ENCODE measurements around the gene FCHO2.
"Not testable (repeated sequence)": the region's sequence is repeated elsewhere in the genome, so short reads cannot be mapped to it uniquely, and the experiment has no call there.

FCHO2 gene

DNA sequence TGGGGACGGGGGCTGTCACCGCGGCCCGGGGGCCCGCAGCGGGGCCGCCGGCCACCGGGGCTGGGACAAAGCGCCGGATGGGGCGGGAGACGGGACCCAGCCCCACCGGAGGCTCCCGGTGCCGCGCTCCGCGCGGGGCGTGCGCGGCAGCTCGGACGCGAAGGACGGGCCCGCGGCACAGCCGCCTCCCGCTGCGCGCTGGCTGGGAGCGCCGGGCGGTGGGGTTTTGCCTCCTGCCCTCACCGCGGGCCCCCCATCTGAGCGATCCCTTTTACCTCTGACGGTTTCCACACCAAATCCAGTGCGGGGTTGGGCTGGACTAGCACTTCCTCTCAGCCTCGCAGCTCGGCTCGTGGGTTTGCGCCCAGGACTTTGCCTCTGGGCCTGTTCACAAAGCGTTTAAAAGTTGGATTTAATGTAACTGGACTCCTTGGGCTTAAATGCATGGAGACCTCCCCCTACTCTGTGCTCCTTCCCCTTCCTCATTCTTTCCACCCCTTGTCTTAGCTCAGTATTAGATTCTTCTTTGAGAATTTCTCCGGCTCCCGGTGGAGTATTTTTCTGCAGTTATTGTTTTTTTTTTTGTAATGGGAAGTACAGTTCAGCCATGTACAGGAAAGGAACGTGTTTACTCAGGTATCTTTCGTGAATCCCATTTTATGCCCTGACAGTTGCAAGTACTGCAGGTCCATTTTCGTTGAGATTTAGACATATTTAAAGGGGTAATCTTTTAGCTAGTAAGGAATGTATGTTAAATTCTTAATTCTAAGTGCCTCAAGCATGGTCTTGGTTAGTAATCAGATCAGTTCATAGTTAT is 691 bp downstream of the FCHO2 start:
- DNase-seq: peak; percentile 22 to 36

DNA sequence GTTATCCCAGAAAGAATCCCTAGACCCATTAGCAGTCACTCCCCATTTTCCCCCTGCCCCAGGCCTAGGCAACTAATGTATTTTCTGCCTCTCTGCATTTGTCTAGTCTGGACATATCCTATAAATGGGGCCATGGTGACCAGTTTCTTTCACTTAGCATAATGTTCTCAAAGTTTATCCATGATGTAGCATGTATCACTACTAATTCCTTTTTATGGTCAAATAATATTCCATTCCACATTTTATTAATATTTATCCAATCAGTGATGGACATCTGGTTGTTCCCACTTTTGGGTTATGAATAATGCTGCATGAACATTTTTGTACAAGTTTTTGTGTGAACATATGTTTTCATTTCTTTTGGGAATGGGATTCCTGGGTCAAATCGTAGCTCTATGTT is 1.5 kb downstream of the FCHO2 start:
- no peak for DNase-seq

DNA sequence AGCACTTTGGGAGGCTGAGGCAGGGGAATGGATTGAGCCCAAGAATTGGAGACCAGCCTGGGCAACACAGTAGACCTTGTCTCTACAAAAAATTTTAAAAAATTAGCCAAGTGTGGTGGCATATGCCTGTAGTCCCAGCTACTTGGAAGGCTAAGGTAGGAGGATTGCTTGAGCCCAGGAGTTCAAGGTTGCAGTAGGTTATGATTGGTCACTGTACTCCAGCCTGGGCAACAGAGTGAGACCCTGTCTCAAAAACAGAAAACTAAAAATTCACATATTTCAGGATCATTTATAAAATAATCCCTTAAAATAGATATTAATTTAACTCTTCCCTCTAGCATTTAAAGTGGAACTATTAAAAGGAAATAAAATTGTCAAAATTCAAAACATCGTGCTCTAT is 3.4 kb downstream of the FCHO2 start:
- no peak for DNase-seq

DNA sequence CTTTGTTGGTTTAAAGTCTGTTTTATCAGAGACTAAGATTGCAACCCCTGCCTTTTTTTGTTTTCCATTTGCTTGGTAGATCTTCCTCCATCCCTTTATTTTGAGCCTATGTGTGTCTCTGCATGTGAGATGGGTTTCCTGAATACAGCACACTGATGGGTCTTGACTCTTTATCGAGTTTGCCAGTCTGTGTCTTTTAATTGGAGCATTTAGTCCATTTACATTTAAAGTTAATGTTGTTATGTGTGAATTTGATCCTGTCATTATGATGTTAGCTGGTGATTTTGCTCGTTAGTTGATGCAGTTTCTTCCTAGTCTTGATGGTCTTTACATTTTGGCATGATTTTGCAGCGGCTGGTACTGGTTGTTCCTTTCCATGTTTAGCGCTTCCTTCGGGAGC is 18.6 kb downstream of the FCHO2 start:
- not testable (repeated sequence) for DNase-seq

DNA sequence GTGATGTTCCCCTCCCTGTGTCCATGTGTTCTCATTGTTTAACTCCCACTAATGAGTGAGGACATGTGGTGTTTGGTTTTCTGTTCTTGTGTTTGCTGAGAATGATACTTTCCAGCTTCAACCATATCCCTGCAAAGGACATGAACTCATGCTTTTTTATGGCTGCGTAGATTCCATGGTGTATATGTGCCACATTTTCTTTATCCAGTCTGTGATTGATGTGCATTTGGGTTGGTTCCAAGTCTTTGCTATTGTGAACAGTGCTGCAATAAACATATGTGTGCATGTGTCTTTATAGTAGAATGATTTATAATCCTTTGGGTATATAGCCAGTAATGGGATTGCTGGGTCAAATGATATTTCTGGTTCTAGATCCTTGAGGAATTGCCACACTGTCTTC is 21.0 kb downstream of the FCHO2 start:
- not testable (repeated sequence) for DNase-seq

DNA sequence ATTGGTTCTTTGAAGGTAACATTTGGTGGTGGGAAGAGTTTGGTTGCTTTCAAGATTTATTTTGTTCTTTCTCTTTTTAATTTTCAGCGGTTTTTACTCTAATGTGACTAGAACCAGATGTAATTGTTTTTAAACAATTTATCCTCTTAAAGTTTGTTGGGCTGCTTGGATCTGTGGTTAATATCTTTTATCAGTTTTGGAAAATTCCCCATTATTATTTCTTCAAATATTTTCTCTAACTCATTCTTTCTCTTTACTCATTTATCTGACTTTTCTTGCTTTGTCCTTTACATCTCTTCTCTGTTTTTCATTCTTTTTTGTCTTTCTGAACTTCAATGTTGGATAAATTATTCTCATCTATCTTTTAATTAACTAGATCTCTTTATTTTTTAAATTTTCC is 29.9 kb downstream of the FCHO2 start:
- DNase-seq: no peak

DNA sequence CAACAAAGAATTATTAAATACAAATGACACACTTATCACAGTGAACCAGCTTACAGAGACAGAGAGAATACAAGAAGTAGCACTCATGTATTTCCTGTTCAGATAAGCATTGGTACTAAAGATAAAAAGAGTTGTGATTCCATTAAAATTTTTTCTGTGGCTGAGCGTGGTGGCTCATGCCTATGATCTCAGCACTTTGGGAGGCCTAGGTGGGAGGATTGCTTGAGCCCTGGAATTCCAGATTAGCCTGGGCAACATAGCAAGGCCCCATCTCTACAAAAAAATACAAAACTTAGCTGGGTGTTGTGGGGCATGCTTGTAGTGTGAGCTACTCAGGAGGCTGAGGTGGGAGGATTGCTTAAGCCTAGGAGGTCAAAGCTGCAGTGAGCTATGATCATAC is 32.9 kb downstream of the FCHO2 start:
- DNase-seq: no peak

DNA sequence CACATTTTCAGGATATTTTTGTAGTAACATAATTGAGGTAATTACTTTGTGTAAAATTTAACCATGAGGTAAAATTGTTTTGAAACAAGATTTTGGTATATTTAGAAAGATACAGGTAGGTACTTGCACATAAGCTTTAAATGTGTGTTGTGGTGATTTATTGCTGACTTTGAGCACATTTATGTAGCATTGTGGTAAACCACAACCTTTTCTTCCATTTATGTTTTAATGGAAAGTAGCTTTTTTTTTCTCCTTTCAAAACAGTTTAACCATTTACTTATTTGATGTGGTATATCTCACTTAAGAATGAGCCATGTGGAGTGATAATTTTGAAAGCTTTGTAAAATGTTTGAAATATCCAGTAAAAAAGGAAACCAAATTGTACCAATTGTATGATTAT is 35.6 kb downstream of the FCHO2 start:
- no peak for DNase-seq

DNA sequence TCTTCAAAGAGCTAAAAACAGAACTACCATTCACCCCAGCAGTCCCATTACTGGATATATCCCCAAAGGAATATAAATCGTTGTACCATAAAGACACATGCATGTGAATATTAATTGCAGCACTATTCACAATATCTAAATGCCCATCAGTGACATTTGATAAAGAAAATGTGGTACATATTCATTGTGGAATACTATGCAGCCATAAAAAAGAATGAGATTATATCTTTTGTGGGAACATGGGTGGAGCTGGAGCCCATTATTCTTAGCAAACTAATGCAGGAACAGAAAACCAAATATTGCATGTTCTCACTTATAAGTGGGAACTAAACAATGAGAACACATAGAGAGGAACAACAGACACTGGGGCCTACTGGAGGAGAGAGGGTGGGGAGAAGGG is 38.7 kb downstream of the FCHO2 start:
- no peak for DNase-seq

DNA sequence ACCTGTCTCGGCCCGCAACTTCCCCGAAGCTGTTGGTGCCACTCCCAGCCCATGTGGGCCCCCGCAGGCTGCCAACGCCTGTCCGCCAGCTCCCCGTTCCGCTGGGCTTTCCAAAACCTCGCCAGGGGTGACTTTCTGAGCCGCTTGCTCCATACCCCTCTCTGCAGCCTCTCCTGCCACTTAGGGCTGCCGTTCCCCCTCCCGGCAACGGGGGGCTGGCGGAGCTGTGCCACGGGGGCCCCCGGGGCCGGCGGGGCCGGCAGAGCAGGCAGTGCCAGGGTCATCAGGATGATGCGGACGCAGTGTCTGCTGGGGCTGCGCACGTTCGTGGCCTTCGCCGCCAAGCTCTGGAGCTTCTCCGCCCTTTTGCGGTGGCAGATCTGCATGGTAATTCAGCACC is 40.8 kb downstream of the FCHO2 start:
- no peak for DNase-seq

DNA sequence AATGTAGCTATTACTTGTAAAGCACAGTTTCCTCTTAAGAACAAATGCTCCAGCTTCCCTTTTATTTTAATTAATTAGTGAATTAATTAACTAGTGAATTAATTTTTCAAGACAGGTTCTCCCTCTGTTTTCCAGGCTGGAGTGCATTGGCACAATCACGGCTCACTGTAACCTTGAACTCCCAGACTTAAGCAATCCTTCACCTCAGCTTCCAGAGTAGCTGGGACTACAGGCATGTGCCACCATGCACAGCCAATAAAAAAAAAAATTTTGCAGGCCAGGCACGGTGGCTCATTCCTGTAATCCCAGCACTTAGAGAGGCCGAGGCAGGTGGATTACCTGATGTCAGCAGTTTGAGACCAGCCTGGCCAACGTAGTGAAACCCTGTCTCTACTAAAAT is 44.1 kb downstream of the FCHO2 start:
- no peak for DNase-seq

DNA sequence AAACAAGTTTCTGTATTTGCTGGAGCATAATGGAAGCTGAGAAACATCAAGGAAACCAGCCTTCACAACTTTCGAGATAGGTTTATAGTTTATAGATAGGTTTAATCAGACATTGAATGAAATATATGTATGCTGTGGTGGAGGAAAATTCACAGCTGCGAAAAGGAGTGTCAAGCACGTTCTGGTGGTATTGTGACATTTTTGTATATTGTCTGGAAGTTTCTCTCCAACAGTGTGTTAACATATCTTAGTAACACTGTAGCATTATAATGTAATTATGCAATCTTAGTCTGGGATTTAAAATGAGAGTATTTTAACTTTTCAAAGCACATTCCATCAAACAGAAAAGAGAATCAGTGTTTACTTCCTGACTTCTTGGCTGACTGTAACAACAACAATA is 50.0 kb downstream of the FCHO2 start:
- no peak for DNase-seq

DNA sequence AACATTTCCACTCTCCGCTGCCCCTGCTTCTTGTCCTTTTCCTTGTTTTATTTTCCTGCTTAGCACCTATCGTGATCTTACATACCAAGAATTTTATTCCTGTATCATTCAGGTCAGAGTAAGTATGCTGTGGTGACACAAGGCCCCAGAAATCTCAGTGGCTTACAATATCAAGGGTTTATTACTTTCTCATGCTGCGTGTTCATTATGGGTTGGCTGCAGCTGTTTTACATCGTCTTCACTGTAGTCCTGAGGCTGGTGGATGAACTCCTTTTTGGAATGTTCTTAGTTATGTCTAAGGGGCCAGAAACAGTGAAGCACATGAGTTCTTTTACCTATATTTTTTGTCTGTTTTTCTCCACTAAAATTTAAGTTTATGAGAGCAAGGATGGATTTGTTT is 51.2 kb downstream of the FCHO2 start:
- no peak for DNase-seq

DNA sequence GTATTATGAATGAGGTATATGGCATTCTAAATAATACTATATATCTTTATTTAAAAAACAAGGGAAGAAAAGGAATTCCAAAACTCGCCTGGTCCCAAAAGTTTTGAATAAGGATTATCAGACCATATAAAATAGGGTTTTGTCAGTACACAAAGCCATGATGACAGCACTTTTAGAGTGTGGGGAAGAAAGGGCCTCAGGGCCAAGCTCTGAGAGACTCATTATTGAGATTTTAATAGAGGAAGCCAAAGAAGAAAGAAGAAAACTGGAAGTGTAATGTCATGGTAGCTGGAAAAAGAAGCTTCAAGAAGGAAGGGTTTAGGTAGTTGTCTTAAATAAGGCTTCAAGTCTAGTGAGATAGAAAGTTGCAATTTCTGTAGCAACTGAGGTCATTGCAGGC is 53.0 kb downstream of the FCHO2 start:
- no peak for DNase-seq

DNA sequence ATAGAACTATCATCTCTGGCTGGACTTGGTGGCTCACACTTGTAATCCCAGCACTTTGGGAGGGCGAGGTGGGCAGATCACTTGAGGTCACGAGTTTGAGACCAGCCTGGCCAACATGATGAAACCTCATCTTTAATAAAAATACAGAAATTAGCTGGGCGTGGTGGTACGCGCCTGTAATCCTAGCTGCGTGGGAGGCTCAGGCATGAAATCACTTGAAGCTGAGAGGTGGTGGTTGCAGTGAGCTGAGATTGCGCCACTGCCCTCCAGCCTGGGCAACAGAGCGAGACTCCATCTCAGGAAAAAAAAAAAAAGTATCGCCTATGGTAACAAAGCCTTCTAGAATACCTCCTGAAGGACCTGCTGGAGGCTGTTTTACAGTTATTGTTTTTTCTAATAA is 55.8 kb downstream of the FCHO2 start:
- DNase-seq: not testable (repeated sequence)

DNA sequence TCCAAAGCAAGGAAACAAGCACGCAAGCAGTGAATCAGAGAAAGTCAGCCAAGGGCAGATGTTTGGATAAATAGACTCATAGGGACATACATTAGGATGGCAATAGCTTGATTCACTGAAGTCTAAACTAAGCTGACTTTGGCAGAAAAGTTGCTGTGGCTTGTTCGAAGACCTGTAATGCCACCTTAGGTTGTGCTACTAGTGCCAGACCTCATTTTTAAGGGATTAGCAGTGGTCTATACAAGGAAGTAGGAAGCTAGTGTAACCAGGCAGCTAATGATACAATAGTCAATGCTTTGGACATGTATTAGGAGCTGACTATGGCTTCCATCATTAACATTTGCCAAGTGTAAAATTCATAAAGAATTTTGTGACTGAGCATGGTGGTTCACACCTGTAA is 63.1 kb downstream of the FCHO2 start:
- no peak for DNase-seq

DNA sequence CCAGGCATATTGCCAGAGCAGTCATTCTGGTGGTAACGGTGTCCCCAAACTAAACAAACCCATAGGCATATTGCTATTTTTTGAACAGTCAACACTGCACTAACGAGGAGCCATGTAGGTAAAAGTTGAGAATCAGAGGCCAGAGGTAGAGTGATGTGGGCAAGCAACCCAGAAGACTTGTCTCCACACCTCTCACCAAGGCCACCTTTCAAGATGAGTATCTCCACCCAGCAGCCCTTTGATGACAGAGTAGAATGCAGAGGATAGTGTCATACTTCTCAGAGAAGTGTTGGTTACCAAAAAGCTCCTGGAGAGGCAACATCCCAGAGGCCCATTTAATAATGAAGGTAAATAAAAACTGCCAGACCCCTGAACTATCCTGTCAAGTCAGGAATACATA is 63.9 kb downstream of the FCHO2 start:
- DNase-seq: no peak

DNA sequence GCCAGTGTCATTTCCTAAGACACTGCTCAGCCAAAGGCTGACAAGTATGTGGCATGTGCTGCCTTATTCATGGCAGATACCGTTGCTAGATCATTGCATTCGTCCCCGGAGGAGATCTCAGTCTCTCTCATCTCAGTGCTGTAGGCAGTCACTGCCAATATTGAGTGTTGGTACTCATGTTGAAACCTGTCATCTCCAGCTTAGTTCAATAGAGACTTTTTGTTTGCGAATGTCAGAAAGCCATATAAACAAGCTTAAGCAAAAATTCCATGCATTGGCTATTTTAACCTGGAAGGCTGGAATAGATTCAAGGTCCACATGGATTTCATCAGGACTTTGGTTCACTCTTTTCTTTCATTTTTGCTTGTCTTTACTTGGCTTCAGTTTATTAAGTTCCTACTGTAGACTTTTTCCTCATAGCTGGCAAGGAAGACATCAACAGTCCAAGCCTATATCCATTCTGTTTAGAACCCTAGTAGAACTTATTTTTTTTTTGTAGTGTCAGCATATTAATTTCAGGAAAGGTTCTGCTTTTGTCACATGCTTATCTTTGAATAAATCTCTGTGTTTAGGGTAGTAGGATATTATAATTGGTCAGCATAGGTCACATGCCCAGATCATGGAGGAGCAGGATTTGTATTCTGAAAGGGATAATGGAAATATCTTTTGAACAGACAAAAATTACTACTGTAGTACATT is 66.8 kb downstream of the FCHO2 start:
- DNase-seq: no peak

DNA sequence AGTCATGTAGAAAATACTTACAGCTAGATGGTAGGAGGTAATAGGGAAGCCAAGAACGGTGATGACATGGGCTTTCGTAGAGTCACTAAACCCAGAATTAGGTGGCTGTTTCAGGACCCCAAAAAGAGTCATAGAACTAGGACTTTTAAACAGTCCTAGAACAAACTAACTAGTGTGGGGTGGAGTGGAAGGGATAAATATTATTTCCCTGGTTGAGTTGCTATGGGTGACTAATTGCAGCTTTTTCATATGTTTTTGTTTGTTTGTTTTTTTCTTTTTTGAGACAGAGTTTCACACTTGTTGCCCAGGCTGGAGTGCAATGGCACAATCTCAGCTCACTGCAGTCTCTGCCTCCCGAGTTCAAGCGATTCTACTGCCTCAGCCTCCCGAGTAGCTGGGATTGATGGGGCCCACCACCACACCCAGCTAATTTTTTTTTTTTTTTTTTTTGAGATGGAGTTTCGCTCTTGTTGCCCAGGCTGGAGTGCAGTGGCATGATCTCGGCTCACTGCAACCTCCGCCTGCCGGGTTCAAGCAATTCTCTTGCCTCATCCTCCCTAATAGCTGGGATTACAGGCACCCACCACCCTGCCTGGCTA is 69.2 kb downstream of the FCHO2 start:
- not testable (repeated sequence) for DNase-seq

DNA sequence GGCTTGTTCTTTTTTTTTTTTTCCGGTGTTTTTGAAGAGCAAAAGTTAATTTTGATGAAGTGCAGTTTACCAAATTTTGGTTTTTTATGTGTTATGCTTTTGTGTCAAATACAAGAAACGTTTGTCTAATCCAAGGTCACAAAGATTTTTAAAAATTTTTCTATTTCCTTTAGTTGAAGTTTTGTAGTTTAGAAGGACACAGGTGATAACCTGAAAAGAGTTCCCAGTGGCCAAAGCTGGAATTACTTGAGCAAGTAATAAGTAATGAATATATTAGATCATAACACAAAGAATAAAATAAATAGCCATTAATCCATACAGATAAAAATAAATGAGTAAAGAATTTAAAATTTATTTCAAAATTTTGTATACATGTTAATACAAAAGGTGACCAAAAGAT is 71.5 kb downstream of the FCHO2 start:
- DNase-seq: no peak

DNA sequence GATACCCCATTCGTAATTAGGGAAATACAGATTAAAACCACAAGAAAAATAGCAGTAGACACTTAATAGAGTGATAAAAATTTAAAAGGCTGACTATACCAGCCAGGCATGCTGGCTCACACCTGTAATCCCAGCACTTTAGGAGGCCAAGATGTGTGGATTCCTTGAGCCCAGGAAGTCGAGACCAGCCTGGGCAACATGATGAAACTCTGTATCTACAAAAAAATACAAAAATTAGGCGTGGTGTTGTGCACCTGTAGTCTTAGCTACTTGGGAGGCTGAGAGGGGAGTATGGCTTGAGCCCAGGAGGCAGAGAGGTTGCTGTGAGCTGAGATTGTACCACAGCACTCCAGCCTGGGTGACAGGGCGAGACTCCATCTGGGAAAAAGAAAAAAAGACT is 72.0 kb downstream of the FCHO2 start:
- no peak for DNase-seq

DNA sequence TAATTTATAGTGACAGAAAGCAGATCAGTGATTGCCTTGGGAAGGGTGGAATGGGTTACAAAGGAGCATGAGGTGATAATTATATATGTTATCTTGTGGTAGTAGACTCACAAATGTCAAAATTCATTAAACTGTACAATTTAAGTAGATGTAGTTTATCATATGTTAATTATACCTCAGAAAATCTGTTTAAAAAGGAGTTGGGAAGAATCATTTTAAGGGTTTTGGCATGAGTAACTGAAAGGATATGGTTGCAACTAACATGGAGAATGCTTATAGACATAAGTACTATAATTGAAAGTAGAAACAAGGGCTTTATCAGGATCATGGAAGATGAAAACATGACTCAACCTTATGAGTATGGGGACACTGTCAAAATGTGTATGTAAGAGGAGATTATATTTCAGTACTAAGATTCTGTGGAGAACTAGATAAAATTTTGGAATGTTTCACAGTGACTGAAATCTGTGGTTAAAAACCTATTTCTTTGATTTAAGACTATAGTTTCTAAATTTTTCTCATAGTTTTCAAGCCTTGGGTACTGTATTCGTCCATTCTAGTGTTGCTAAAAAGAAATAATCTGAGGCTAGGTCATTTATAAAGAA is 73.3 kb downstream of the FCHO2 start:
- no peak for DNase-seq

DNA sequence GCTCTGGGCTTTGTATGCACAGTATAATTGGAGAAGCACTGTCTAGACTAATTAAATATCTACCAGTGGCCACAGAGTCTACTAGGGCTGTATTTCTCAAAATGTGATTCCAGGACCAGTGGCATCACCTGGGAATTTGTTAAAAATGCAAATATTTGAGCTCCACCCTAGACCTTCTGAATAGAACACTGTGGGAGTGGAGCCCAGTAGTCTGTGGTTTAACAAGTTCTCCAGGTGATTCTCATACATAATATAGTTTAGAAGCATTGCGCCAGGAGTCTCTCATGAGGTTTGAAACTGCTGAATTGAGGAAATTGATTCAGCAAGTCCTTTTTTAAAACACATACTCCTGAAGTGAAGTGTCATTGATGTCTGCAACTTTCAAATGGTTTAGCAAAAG is 74.7 kb downstream of the FCHO2 start:
- no peak for DNase-seq

DNA sequence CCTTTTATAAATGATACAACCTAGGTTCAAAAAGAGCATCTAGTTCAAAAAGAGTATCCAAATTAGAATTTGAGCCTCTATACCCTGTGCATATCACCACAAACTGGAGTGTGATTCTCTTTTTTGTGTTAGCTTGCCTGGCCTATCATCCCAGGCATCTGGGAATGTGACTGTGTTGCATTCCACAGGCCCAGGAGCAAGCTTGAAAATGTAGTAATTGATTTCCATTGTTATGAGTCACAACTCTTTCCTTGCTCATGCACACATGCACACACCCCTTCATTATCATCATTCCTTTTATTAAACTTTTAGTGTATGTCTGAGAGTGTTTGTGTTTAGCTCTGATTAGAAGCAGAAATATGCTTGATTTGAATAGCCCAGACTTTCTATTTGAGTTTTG is 75.2 kb downstream of the FCHO2 start:
- DNase-seq: no peak
